Activated T-helper 1 cell treated with anti-CD3 and anti-CD28 coated beads, Interleukin-12 subunit alpha, Interleukin-12 subunit beta, Interleukin-2, Interleukin-4 antibody, amounts not matched to agents 30 ng/mL and 10 ng/mL and 1 ng/mL, durations not matched to agents 14 hours and 24 hours and 36 hours (primary cell): ENCODE data around the gene HOXB9. TPM values are rescaled to one million over a fixed set of nuclear protein-coding genes. Genes with fewer than 3 reads are reported as not detected.

Experiments used
- DNase-seq: peaks from one replicate; pipeline ENCODE4 v3.0.0; 2021; ENCODE audit warnings: low spot score
- H3K27ac Mint-ChIP-seq: one replicate; pipeline ENCODE4 v1.8.0; 2021; ENCODE audit warnings: mild to moderate bottlenecking, mixed read lengths
- H3K27me3 Mint-ChIP-seq: one replicate; pipeline ENCODE4 v1.8.0; 2022; ENCODE audit warnings: mild to moderate bottlenecking, moderate library complexity, mixed read lengths; ENCODE audit not compliant: insufficient read depth
- H3K36me3 Mint-ChIP-seq: one replicate; pipeline ENCODE4 v1.8.0; 2021; ENCODE audit warnings: low read depth, mixed read lengths
- H3K4me1 Mint-ChIP-seq: one replicate; pipeline ENCODE4 v1.8.0; 2021; ENCODE audit warnings: low read depth, mixed read lengths
- H3K4me3 Mint-ChIP-seq: one replicate; pipeline ENCODE4 v1.8.0; 2021; ENCODE audit warnings: mild to moderate bottlenecking, moderate library complexity, mixed read lengths
- H3K9me3 Mint-ChIP-seq: one replicate; pipeline ENCODE4 v1.8.0; 2021; ENCODE audit warnings: mixed read lengths
- intact Hi-C: fragments of 100-400 bp; cut with micrococcal nuclease; formaldehyde crosslinking; loops from one replicate; pipeline ENCODE4 v1.15.1; 2024
- total RNA-seq: library from RNA; stranded (reverse); gene quantifications from 2 replicates; pipeline ENCODE4 v1.2.3, GENCODE V29; 2022

The HOXB9 gene
- total RNA-seq, 1 donor from 2014 or later = 0.39 TPM

DNA sequence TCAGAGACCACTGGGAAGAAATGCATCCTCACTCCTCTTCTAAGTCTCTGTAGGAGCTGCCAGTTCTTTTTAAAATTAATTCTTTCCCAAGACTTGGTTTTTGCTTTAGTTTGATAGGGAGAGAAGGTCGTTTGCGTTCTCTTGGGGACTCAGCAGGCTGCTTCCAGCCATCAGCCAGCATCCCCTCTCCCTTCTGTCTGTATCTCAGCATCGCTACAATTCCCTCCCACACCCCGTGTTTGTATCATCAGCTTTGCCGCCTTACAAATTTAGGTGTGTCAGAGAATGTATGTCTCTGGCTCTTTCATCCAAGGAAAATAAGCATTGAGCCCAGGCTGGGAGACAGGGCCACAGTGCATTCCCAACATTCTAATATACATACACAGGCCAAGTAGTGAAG, 26.8 kb downstream of the HOXB9 start:
- H3K36me3 Mint-ChIP-seq = peaks cover 2% of the 10 kb centered on the region
- H3K9me3 Mint-ChIP-seq = no peaks in the 10 kb centered on the region
- DNase-seq = no peak
- no peak overlapping the region for H3K27ac Mint-ChIP-seq
- peaks cover 33% of the 10 kb centered on the region for H3K4me1 Mint-ChIP-seq
- no peak overlapping the region for H3K4me3 Mint-ChIP-seq
- intact Hi-C loops = loop anchor here (10.0 kb wide), 1 partner anchor 465 kb away; no protein-coding TSS in a partner anchor
- peaks cover 91% of the 10 kb centered on the region for H3K27me3 Mint-ChIP-seq

DNA sequence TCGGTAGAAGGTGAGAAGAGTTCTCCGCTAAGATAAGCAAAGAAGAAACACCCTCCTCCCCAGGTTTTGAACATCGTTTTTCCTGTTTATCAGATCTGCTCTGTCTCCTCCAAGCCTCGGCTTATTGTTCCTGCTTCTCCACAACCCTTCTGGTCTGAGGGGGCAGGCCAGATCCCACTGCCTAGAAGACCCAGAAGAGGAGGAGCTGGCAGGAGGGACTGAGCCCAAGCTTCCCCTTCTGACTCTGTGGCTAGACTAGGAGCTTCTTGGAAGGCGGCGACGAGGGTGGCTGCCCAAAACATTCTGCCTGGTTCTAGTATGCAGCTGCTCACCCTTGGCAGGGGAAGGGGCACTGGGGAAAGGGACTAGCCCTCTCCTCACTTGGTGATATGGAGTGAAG, 27.4 kb downstream of the HOXB9 start:
- Mint-ChIP-seq H3K27me3 (peaks cover 86% of the 10 kb centered on the region), H3K36me3 (peaks cover 2% of the 10 kb centered on the region), H3K27ac (peak overlapping the region; percentile 42), H3K4me3 (peak overlapping the region; percentile 77), H3K4me1 (peaks cover 37% of the 10 kb centered on the region), H3K9me3 (no peaks in the 10 kb centered on the region)
- DNase-seq = no peak
- intact Hi-C loops = loop anchor here (10.0 kb wide), 1 partner anchor 464 kb away; no protein-coding TSS in a partner anchor

- Mint-ChIP-seq H3K9me3 (no peaks in the 10 kb centered on the region), H3K4me1 (peaks cover 45% of the 10 kb centered on the region), H3K27me3 (peaks cover 80% of the 10 kb centered on the region), H3K36me3 (peaks cover 2% of the 10 kb centered on the region), H3K4me3 (peak overlapping the region; percentile 77), H3K27ac (peak overlapping the region; percentile 37)
- intact Hi-C loops = loop anchor here (2.0 to 10.0 kb wide), 2 partner anchors 13 to 463 kb away; partner anchors contain the start of gene HOXB7
- DNase-seq = no peak
These were observed 28.2 kb downstream of the HOXB9 start for GRCh38 chr17:48597778-48598631.

- H3K9me3 Mint-ChIP-seq = no peaks in the 10 kb centered on the region
- H3K27me3 Mint-ChIP-seq = peaks cover 80% of the 10 kb centered on the region
- peak overlapping the region; percentile 77 for H3K4me3 Mint-ChIP-seq
- H3K27ac Mint-ChIP-seq = peak overlapping the region; percentile 19
- H3K4me1 Mint-ChIP-seq = peaks cover 50% of the 10 kb centered on the region
- no peak for DNase-seq
- peaks cover 2% of the 10 kb centered on the region for H3K36me3 Mint-ChIP-seq
- intact Hi-C loops = loop anchor here (2.0 to 10.0 kb wide), 2 partner anchors 13 to 463 kb away; partner anchors contain the start of gene HOXB7
These were observed 28.7 kb downstream of the HOXB9 start for GRCh38 chr17:48597528-48597777.

DNA sequence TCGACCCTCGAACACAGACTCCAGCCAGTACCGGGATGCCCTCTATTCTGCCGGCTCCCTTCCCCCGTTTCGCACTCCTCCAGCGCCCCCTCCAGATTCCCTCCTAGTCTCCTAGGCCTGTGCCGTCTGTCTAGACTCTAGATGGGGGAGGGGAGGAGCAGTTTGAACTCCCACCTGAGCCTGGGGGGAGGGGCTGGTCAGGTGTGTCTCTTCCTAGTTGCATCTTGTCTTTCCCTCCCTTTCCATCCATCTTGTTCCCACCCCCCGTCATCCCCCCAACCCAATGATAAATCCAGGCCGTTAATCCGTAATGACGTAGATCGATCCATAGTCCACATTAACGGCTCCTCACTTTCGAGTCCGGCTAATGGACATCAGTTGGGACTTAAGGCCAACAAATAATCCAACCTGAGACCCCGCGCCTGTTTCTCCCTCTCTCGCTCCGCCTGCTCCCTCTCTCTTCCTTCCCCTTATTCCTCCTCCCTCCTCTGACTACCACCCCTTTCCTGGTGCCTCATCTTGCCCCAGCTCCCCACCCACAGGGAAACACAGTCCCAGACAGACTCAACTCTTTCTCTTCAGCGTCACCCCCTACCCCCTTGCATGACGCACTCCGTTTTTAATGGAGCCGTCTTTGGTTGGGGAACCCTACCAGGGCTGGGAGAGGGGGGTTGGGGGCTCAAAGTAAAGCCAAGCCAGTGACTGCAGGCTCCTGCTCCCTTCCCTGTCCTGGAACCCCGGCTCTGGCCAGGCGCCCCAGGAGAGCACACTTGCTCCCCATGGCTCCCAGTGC, 29.2 kb downstream of the HOXB9 start:
- Mint-ChIP-seq H3K9me3 (no peaks in the 10 kb centered on the region), H3K4me1 (peaks cover 51% of the 10 kb centered on the region), H3K4me3 (peak overlapping the region; percentile 77), H3K27ac (peak overlapping the region; percentile 80), H3K36me3 (peaks cover 2% of the 10 kb centered on the region), H3K27me3 (peaks cover 78% of the 10 kb centered on the region)
- no peak for DNase-seq
- intact Hi-C loops = loop anchor here (2.0 to 10.0 kb wide), 2 partner anchors 14 to 462 kb away; partner anchors contain the start of gene HOXB7

DNA sequence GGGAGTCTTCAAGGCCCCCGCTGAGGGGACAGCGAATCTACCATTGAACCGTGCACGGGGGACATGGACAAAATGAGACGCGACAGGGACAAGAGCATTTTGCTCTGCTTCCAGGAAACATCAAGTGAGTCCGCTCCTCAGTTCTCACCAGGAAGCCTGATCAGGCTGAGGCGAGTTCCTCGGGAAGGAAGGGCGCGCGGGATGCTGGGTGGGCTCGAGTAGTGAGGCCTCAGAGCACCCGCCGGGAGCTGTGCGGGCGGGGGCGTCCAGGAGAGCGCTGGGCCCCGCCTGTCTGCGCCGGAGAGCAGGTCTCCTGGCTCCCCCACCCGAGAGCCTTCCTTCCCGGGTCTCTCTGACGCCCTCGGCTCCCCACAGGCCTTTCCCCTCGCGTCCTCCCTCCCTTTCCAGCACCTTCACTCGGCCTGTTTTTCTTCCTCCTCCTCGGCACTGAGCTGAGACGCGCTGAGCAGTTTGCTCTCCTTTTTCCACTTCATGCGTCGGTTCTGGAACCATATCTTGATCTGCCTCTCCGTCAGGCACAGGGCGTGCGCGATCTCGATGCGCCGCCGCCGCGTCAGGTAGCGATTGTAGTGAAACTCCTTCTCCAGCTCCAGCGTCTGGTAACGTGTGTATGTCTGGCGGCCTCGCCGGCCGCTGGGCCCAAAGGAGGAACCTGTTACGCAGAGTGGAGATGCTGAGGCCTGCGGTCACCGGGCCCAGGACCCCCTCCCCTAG, 30.0 kb downstream of the HOXB9 start:
- DNase-seq = no peak
- Mint-ChIP-seq H3K27ac (peak overlapping the region; percentile 33), H3K9me3 (no peaks in the 10 kb centered on the region), H3K27me3 (peaks cover 78% of the 10 kb centered on the region), H3K36me3 (peaks cover 2% of the 10 kb centered on the region), H3K4me1 (peaks cover 51% of the 10 kb centered on the region), H3K4me3 (peak overlapping the region; percentile 77)
- intact Hi-C loops = loop anchor here (2.0 to 10.0 kb wide), 2 partner anchors 15 to 461 kb away; partner anchors contain the start of gene HOXB7

GRCh38 chr17:48595278-48595999, 30.7 kb downstream of the HOXB9 start:
- Mint-ChIP-seq H3K4me1 (peaks cover 51% of the 10 kb centered on the region), H3K27ac (no peak overlapping the region), H3K9me3 (no peaks in the 10 kb centered on the region), H3K36me3 (peaks cover 3% of the 10 kb centered on the region), H3K4me3 (peak overlapping the region; percentile 72), H3K27me3 (peaks cover 77% of the 10 kb centered on the region)
- intact Hi-C loops = loop anchor here (10.0 kb wide), 1 partner anchor 461 kb away; no protein-coding TSS in a partner anchor
- DNase-seq = no peak

DNA sequence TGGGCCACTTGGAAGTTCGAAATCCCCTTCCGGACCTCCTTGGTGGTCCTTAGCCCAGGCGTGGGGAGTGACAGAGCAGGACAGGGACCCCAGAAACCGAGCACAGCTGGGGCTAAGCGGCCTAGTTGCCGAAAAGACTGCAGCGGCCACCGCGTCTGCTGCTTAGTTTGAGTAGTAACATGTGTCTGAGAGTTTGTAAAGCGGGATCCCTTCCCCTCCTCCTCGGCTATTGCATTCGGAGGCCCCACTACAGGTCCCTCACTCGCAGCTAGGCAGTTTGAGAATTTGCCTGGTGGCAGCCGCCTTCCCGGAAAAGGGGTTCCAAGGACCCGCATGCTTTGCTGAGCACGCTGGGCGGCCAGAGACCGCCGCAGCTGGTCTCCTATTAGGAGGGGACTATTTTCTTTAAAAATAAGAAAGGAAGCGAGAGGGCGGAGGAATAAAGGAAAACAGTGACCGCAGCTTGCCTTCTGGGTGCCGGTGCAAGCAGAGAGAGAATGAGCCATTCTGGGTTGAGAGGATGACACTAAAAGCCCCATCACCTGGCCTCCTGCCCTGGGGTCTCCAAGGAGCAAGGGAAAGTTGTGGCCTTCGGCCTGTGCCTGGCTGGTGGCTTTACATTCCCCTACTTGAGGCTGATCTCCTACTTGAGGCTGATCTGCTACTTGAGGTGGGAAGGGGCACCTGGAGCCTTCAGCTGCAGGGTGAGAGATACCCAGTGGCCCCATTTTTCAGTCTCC, 31.4 kb downstream of the HOXB9 start:
- Mint-ChIP-seq H3K9me3 (no peaks in the 10 kb centered on the region), H3K36me3 (peaks cover 5% of the 10 kb centered on the region), H3K4me1 (peaks cover 54% of the 10 kb centered on the region), H3K27me3 (peaks cover 77% of the 10 kb centered on the region), H3K4me3 (no peak overlapping the region), H3K27ac (no peak overlapping the region)
- DNase-seq = no peak
- intact Hi-C loops = loop anchor here (1.0 to 10.0 kb wide), 2 partner anchors 258 to 460 kb away; no protein-coding TSS in a partner anchor

DNA sequence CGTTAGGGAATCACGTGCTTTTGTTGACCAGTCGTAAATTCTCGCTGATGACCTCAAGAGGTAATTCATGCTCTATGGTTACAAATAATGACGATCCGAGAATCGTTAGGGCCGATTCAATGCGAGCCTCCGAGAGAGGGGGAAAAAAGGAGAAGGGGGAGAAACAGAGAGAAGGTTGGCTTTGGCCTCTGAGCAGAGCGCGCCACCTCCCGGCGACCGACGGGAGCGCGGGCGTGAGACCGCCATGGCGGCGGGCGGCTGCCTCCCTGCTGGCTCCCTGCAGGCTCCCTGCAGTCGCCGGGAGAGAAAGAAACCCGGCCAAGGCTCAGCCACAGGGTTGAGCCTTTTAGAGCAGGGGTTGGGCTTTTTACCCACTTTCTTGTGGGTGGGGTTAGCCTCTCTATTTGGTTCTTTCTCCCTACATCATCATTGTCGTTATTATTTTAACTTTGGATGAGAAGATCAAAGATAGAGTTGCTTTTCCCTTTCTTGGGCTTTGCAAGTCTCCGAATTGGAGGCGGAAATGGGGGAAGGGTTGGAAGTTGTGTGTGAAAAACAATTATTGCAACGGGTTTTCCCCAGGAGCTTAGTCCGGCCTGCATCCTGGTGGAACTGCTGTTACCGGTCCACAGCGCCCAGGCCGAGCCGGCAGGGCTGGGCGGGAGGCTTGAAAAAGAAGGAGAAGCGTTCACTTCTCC, 32.2 kb downstream of the HOXB9 start:
- Mint-ChIP-seq H3K9me3 (no peaks in the 10 kb centered on the region), H3K4me3 (peak overlapping the region; percentile 82), H3K27me3 (peaks cover 75% of the 10 kb centered on the region), H3K36me3 (peaks cover 7% of the 10 kb centered on the region), H3K27ac (no peak overlapping the region), H3K4me1 (peaks cover 59% of the 10 kb centered on the region)
- intact Hi-C loops = loop anchor here (1.0 to 10.0 kb wide), 5 partner anchors 258 to 569 kb away; no protein-coding TSS in a partner anchor
- peak; percentile 79 for DNase-seq

DNA sequence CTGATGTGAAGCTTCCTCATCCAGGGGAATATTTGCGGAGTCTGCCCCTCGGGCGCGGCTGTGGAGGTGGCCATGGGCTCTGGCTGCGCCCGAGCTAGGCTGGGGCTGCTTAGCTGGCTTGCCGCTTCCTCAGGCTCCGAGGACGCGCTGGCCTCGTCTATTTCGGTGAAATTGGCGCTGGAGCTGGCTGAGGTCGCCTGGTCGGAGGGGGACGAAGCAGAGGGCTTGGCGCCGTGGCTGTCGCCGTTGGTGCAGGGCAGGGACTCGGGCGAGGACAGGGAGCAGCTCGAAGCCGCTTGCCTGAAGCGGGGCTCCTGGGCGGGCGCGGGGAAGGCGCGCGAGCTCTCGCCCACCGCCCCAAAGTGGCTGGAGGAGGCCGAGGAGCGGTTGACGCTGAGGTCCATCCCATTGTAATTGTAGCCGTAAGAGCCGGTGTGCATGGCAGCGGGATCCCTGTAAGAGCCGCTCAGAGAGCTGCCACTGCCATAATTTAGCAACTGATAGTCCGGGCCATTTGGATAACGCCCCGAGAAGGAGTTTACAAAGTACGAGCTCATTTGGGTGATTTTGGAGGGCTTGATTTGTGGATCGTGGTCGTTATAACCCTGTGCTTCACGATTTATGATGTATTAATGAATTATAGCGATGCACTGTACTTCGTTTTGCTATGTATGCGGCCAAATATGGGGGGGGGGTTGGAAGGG, 32.9 kb downstream of the HOXB9 start, which contains the start of gene HOXB5:
HOXB5 (minus strand) TSS at position 654 of the 704 bp plus-strand sequence; CDS start at position 557, 97 bp downstream.
- peak within 1 kb of the TSS; percentile 82 for H3K4me3 Mint-ChIP-seq
- peak within 1 kb of the TSS; percentile 34 for H3K27ac Mint-ChIP-seq
- no peaks in the 10 kb centered on the region for H3K9me3 Mint-ChIP-seq
- H3K36me3 Mint-ChIP-seq = peaks cover 7% of the 10 kb centered on the region
- intact Hi-C loops = loop anchor here (1.0 to 10.0 kb wide), 4 partner anchors 286 to 568 kb away; no protein-coding TSS in a partner anchor
- H3K4me1 Mint-ChIP-seq = peaks cover 58% of the 10 kb centered on the region
- no peak for DNase-seq
- H3K27me3 Mint-ChIP-seq = peaks cover 76% of the 10 kb centered on the region
